Measurements from ENCODE around the gene MYT1. TPM values are rescaled to one million over a fixed set of nuclear protein-coding genes. Genes with fewer than 3 reads are reported as not detected.

MYT1 gene
- total RNA-seq, 1 donor from 2014 or later, result 0.12 TPM

GRCh38 chr20:64229507-64230061, 65.3 kb downstream of the MYT1 start:
- no peak overlapping the region for H3K27ac ChIP-seq
- no peaks in the 10 kb centered on the region for H3K27me3 ChIP-seq
- peaks cover 3% of the 10 kb centered on the region for H3K4me1 ChIP-seq
- H3K4me3 ChIP-seq, result no peak overlapping the region
- DNase-seq (no peak), ATAC-seq (no peak)
- intact Hi-C loops (cut with DNase I), result no loop called here
- no peaks in the 10 kb centered on the region for H3K9me3 ChIP-seq
- TF ChIP-seq CTCF (IDR thresholded peaks at IDR 0.05), result no peak
- no peaks in the 10 kb centered on the region for H3K36me3 ChIP-seq

DNA sequence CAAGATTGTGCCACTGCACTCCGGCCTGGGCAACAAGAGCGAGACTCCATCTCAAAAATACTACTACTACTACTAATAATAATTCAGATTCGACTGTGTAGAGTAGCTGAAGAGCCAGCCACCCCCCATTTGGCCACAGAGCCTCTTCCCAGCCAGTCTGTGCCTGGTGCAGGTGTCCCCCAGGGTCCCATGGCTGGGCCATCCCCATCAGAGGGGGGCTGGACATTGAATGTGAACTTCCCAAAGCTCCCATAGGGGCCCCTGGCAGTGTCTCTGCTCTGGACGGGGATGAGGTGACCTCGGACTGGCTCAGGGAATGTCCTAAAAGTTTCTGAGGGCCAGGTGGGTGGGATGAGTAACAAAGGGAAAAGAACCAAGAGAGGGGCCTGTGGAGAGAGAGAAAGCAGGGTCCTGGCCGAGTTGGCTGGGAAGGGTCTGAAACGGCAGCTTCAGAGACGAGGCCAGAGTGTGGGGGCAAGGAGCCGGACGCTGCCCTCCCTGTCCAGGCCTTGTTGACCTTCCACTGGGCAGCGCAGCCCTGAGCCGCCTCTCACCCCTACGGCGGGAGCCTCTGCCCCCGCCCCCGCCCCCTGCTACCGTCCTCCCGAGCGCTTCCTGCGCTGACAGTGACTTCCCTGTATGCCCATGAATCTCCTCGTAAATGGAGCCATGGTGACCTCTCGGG, 66.4 kb downstream of the MYT1 start:
- Histone ChIP-seq H3K27me3 (no peaks in the 10 kb centered on the region), H3K36me3 (no peaks in the 10 kb centered on the region), H3K4me1 (no peaks in the 10 kb centered on the region), H3K27ac (no peak overlapping the region), H3K9me3 (no peaks in the 10 kb centered on the region), H3K4me3 (no peak overlapping the region)
- no peak for ATAC-seq
- TF ChIP-seq CTCF (IDR thresholded peaks at IDR 0.05), result no peak
- no peak for DNase-seq
- intact Hi-C loops (cut with DNase I), result no loop called here

DNA sequence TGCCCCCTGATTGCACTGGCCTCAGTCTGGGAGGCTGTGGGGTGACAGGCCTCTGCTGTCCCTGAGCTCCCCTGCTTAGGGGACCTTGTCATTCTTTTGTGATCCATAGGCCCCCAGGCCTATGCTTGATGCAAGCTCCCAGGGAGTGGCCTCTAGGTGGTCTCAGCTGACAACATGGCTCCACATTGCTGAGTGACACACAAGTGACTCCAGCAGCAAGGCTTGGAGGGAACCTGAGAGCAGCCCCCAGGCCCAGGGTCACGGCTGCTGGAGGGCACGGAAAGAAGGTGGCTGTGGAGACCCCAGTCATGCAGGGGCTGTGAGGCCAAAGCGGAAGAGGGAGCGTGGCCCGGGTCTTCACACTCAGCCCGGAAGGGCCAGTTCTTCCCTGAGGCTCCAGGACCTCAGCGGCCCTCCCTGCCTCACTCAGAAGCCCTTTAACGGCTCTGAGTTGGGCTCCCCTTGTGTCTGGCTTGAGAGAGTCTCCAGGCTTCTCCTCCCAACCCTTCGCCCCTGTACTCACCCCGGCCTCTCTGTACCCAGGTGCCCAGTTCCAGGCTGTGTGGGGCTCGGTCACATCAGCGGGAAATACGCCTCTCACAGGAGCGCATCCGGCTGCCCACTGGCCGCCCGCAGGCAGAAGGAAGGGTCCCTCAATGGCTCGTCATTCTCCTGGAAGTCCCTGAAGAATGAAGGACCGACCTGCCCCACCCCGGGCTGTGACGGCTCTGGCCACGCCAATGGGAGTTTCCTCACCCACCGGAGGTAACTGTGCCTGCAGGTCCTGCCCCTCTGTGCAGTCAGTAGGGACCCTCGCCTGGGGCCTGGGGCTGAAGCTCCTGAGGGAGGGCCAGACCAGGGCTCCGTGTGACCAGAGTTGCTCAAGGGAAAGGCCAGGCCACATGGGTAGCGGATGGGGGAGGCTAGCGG, 67.6 kb downstream of the MYT1 start:
- H3K27me3 ChIP-seq, result no peaks in the 10 kb centered on the region
- H3K4me3 ChIP-seq, result no peak overlapping the region
- ATAC-seq, result no peak
- TF ChIP-seq CTCF (IDR thresholded peaks at IDR 0.05), result no peak
- no peaks in the 10 kb centered on the region for H3K9me3 ChIP-seq
- no peak overlapping the region for H3K27ac ChIP-seq
- no peak for DNase-seq
- H3K4me1 ChIP-seq, result no peaks in the 10 kb centered on the region
- no peaks in the 10 kb centered on the region for H3K36me3 ChIP-seq
- intact Hi-C loops (cut with DNase I), result no loop called here

DNA sequence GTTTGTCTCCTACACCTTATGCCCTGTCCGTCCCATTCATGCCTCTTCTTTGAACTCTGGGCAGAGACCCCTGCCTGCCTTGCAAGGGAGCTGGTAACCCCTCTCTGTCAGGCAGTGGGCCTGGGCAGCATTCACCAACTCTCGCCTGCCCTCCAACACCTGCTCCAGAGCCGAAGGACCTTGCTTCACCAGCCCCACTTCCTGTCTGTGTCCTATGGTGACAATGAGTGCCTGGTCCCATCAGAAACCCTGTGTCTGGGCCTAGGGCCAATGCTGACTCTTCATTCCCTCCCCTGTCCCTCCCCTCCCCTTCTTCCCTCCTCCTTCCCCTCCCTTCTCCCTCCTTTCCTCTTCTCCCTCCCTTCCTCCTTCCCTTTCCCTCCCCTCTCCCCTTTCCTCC, 68.5 kb downstream of the MYT1 start:
- no peak for TF ChIP-seq CTCF (IDR thresholded peaks at IDR 0.05)
- intact Hi-C loops (cut with DNase I), result no loop called here
- Histone ChIP-seq H3K27ac (no peak overlapping the region), H3K4me1 (no peaks in the 10 kb centered on the region), H3K36me3 (no peaks in the 10 kb centered on the region), H3K4me3 (no peak overlapping the region), H3K27me3 (no peaks in the 10 kb centered on the region), H3K9me3 (no peaks in the 10 kb centered on the region)
- ATAC-seq, result peak; percentile 6
- peak; percentile 30 for DNase-seq

DNA sequence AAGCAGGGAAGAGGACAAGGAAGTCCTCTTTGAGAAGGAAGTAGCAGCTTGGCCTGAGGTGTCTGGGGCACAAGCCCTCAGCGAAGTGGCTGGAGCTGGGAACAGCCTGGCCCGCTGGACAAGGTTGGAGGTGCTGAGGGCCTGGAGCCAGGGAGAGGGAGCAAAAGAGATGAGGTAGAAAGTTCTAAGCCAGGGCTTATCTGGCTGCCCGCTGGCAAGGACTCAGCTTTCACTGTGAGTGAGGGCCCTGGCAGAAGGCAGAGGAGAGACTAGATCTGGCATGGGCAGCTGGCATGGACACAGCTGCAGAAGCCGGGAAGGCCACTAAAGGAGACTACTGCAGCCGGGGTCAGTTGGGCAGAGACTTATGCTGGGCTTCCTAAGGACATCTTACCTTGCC, 69.5 kb downstream of the MYT1 start:
- no peak for TF ChIP-seq CTCF (IDR thresholded peaks at IDR 0.05)
- ATAC-seq, result peak; percentile 33
- intact Hi-C loops (cut with DNase I), result no loop called here

More for the DNA sequence above, 69.5 kb downstream of the MYT1 start:
- H3K36me3 ChIP-seq, result no peaks in the 10 kb centered on the region
- no peak overlapping the region for H3K4me3 ChIP-seq
- no peaks in the 10 kb centered on the region for H3K4me1 ChIP-seq
- no peak overlapping the region for H3K27ac ChIP-seq
- H3K27me3 ChIP-seq, result no peaks in the 10 kb centered on the region
- H3K9me3 ChIP-seq, result no peaks in the 10 kb centered on the region
- DNase-seq, result peak; percentile 51
